Measurements from ENCODE around the gene RABIF. TPM values are rescaled to one million over a fixed set of nuclear protein-coding genes. Genes with fewer than 3 reads are reported as not detected.
"Not testable (repeated sequence)": the region's sequence is repeated elsewhere in the genome, so short reads cannot be mapped to it uniquely, and the experiment has no call there.

RABIF gene
- total RNA-seq, result 7.4 TPM

GRCh38 chr1:202888531-202889360, at the start of gene RABIF:
RABIF (minus strand) TSS chr1:202889149; CDS start chr1:202889098, 51 bp downstream.
- Histone ChIP-seq H3K36me3 (peaks cover 0 to 25% of the 10 kb centered on the region in 2 donors), H3K9me3 (no peaks in the 10 kb centered on the region), H3K4me3 (peak within 1 kb of the TSS; percentile 75 to 83), H3K4me1 (peaks cover 13% of the 10 kb centered on the region), H3K27ac (peak within 1 kb of the TSS; percentile 97), H3K27me3 (no peaks in the 10 kb centered on the region)
- intact Hi-C loops (cut with DNase I), result loop anchor here (10.0 kb wide), 1 partner anchor 74 kb away; the partner anchor contains the start of gene PCAT6
- DNase-seq (ENCODE audit: extremely low spot score in 2 of 2), result peak; percentile 93 to 98
- TF ChIP-seq CTCF (IDR thresholded peaks at IDR 0.05) (peak in 1 of 3 experiments; percentile 31), POLR2A (IDR thresholded peaks at IDR 0.05) (peak in 1 of 2 donors; percentile 79), POLR2AphosphoS5 (IDR thresholded peaks at IDR 0.05; ENCODE audit: insufficient read depth in 1 of 2, low read depth in 1 of 2) (peak; percentile 90 to 99)

- Histone ChIP-seq H3K27ac (no peak overlapping the region), H3K9me3 (no peaks in the 10 kb centered on the region), H3K4me3 (no peak overlapping the region), H3K27me3 (no peaks in the 10 kb centered on the region), H3K4me1 (no peaks in the 10 kb centered on the region), H3K36me3 (peaks cover 6 to 25% of the 10 kb centered on the region in 2 donors)
- TF ChIP-seq CTCF (IDR thresholded peaks at IDR 0.05) (no peak), POLR2AphosphoS5 (IDR thresholded peaks at IDR 0.05; ENCODE audit: insufficient read depth in 1 of 2, low read depth in 1 of 2) (no peak), POLR2A (IDR thresholded peaks at IDR 0.05) (no peak)
- no peak for DNase-seq (ENCODE audit: extremely low spot score in 2 of 2)
- intact Hi-C loops (cut with DNase I), result no loop called here
Observed at GRCh38 chr1:202938287-202938925, 49.5 kb upstream of the RABIF start.

- H3K27me3 ChIP-seq; H3K4me1 ChIP-seq; H3K9me3 ChIP-seq; H3K36me3 ChIP-seq; DNase-seq (ENCODE audit: extremely low spot score in 2 of 2); H3K4me3 ChIP-seq; intact Hi-C loops (cut with DNase I); H3K27ac ChIP-seq: not testable (repeated sequence)
Observed at GRCh38 chr1:202936409-202936808, 47.5 kb upstream of the RABIF start.

GRCh38 chr1:202935844-202936243, 46.9 kb upstream of the RABIF start:
- H3K9me3 ChIP-seq, result no peaks in the 10 kb centered on the region
- no peaks in the 10 kb centered on the region for H3K36me3 ChIP-seq
- intact Hi-C loops (cut with DNase I), result no loop called here
- no peak for TF ChIP-seq CTCF (IDR thresholded peaks at IDR 0.05)
- no peak for TF ChIP-seq POLR2AphosphoS5 (IDR thresholded peaks at IDR 0.05; ENCODE audit: insufficient read depth in 1 of 2, low read depth in 1 of 2)
- TF ChIP-seq POLR2A (IDR thresholded peaks at IDR 0.05), result no peak
- DNase-seq (ENCODE audit: extremely low spot score in 2 of 2), result no peak
- no peak overlapping the region for H3K27ac ChIP-seq
- no peak overlapping the region for H3K4me3 ChIP-seq
- H3K4me1 ChIP-seq, result no peaks in the 10 kb centered on the region
- H3K27me3 ChIP-seq, result no peaks in the 10 kb centered on the region

GRCh38 chr1:202934755-202935154, 45.8 kb upstream of the RABIF start:
- intact Hi-C loops (cut with DNase I), result no loop called here
- H3K27ac ChIP-seq, result no peak overlapping the region
- H3K4me1 ChIP-seq, result no peaks in the 10 kb centered on the region
- no peaks in the 10 kb centered on the region for H3K9me3 ChIP-seq
- TF ChIP-seq POLR2AphosphoS5 (IDR thresholded peaks at IDR 0.05; ENCODE audit: insufficient read depth in 1 of 2, low read depth in 1 of 2) (no peak), CTCF (IDR thresholded peaks at IDR 0.05) (no peak), POLR2A (IDR thresholded peaks at IDR 0.05) (no peak)
- no peak for DNase-seq (ENCODE audit: extremely low spot score in 2 of 2)
- H3K36me3 ChIP-seq, result no peaks in the 10 kb centered on the region
- no peaks in the 10 kb centered on the region for H3K27me3 ChIP-seq
- no peak overlapping the region for H3K4me3 ChIP-seq

Measured in vagina (tissue), 2 donors.